HG03521 (cell line): ENCODE data around the gene ETV6.

Source experiments
- ATAC-seq: cut with Tn5 transposase; IDR thresholded peaks from one replicate; pipeline ENCODE4 v1.9.1; 2021; ENCODE audit warnings: mild to moderate bottlenecking, moderate library complexity; ENCODE audit not compliant: unreplicated experiment

Gene ETV6

GRCh38 chr12:11732023-11732422 is 82.5 kb downstream of the ETV6 start:
- no peak for ATAC-seq

GRCh38 chr12:11732715-11733114 is 83.2 kb downstream of the ETV6 start:
- ATAC-seq, result no peak

- ATAC-seq, result no peak
Measured at GRCh38 chr12:11734580-11735180, 85.2 kb downstream of the ETV6 start.

- ATAC-seq, result no peak
Measured at GRCh38 chr12:11738450-11738849, 89.0 kb downstream of the ETV6 start.

- no peak for ATAC-seq
Measured at GRCh38 chr12:11739980-11740577, 90.6 kb downstream of the ETV6 start.

GRCh38 chr12:11741434-11742092 is 92.1 kb downstream of the ETV6 start:
- ATAC-seq, result no peak

GRCh38 chr12:11743423-11744409 is 94.2 kb downstream of the ETV6 start:
- no peak for ATAC-seq

- ATAC-seq, result no peak
Measured at GRCh38 chr12:11744410-11744801, 94.9 kb downstream of the ETV6 start.

- ATAC-seq, result no peak
Measured at GRCh38 chr12:11745113-11745512, 95.6 kb downstream of the ETV6 start.

GRCh38 chr12:11746024-11746771 is 96.7 kb downstream of the ETV6 start:
- no peak for ATAC-seq

GRCh38 chr12:11746940-11747716 is 97.7 kb downstream of the ETV6 start:
- ATAC-seq, result no peak

- ATAC-seq, result no peak
Measured at GRCh38 chr12:11747969-11748368, 98.5 kb downstream of the ETV6 start.

GRCh38 chr12:11748903-11749302 is 99.4 kb downstream of the ETV6 start:
- ATAC-seq, result no peak

- ATAC-seq, result peak; percentile 54
Measured at GRCh38 chr12:11749943-11750690, 100.6 kb downstream of the ETV6 start.

- no peak for ATAC-seq
Measured at GRCh38 chr12:11752403-11753149, 103.1 kb downstream of the ETV6 start.

- no peak for ATAC-seq
Measured at GRCh38 chr12:11753150-11753499, 103.7 kb downstream of the ETV6 start.

- no peak for ATAC-seq
Measured at GRCh38 chr12:11753826-11754225, 104.4 kb downstream of the ETV6 start.

GRCh38 chr12:11754256-11754655 is 104.8 kb downstream of the ETV6 start:
- no peak for ATAC-seq
